GM19395 (cell line): ENCODE data around the gene RIMBP2.

Experiments used
- ATAC-seq: cut with Tn5 transposase; IDR thresholded peaks from one replicate; pipeline ENCODE4 v1.9.1; 2021; ENCODE audit warnings: mild to moderate bottlenecking, moderate library complexity; ENCODE audit not compliant: unreplicated experiment

The RIMBP2 gene

DNA sequence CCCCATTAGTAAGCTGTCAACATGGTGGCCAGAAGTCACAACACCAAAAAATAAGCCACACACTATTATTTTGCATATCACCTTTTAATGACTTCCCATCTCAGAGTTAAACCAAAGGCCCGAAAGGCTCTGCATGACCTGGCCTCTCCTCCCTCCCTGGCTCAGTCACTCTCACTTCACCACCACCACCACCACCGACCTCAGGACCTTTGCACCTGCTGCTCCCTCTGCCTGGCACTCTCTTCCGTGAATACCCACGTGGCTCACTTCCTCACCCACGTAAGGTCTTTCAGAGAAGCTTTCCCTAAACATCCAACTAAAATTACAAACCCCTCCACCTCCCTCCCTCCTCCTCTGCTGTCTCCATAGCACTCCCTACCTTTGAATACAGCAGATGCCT lies 134.3 kb downstream of the RIMBP2 start:
- ATAC-seq, result no peak

DNA sequence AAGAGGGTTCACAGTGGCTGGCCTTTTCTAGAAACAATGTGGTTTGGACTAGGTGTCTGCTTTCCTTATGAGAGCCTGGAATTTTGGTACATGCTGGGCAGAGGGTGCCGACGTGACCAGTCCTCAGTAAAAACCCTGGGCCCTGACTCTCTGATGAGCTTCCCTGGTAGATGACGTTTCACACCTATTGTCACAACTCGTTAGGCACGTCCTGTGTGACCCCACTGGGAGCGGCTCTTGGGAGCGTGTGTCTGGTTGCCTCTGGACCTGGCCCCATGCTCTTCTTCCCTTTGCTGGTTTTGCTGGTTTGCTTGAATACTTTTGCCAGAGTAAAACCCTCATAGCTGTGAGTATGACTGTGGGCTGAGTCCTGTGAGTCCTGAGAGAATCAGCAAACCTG lies 136.9 kb downstream of the RIMBP2 start:
- no peak for ATAC-seq

DNA sequence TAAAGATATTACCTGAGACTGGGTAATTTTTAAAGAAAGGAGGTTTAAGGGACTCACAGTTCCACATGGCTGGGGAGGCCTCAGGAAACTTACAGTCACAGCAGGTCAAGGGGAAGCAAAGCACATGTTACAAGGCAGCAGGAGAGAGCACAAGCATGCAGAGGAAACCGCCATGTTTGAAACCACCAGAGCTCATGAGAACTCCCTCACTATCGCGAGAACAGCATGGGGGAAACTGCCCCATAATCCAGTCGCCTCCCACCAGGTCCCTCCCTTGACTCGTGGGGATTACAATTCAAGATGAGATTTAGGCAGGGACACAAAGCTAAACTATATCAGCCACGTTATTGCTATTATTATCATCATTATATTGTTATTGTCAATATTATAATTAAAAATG lies 138.7 kb downstream of the RIMBP2 start:
- ATAC-seq, result no peak

DNA sequence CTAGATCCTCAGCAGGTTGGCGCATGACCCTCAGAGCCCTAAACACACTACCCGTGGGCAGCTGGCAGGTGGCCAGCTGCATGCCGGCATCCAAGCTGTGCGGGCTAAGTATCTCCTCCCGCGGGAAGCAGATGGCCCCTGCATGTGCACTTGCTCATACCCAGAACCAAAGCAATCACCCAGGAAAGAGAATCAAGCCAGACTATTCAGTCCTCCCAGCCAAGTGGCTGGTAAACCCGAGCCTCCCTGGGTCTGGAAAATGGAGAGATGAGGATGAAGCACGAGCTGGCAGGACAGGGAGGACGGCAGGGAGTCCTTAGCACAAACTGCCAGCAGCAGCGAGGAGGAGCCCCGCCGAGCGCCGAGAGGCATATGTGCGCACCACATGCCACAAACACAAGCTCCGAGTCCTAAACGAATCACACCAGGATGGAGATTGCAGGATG lies 139.7 kb downstream of the RIMBP2 start:
- no peak for ATAC-seq

DNA sequence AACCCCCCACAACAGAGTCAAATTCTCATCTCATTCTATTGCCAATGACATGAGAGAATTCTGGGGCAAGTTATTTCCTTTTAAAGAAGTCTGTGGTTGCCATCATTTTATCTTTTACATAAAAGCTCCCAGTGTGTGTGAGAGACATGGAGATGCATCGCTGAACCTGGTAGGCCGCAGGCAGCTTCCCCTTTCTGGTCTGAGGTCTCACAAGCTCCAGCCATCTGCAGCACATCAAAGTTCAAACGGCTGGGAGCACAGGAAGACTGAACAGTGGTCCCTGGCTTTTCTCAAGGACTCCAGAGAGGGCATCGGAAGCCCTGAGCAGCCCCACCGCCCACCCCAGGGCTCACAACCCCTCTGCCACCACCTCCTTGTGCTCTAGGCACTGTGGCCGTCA lies 141.7 kb downstream of the RIMBP2 start:
- no peak for ATAC-seq

DNA sequence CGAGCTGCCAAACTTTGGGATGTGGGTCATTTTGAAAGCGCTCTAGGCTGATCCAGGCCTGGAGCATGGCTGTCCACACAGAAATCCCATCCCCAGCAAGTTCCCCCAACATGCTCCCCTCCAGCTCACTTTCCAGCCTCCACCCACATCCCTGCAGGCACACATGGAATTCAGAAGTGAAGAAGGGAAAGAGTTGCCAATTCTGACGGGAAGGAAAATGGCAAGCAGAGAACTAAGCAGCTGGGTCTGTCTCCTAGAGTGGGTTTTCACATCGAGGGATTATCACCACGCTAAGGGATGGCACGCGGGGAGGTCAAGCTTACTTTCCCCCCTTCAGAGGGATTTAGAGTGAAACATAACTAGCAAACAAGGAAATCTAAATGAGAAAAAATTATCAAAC lies 142.3 kb downstream of the RIMBP2 start:
- ATAC-seq, result no peak

DNA sequence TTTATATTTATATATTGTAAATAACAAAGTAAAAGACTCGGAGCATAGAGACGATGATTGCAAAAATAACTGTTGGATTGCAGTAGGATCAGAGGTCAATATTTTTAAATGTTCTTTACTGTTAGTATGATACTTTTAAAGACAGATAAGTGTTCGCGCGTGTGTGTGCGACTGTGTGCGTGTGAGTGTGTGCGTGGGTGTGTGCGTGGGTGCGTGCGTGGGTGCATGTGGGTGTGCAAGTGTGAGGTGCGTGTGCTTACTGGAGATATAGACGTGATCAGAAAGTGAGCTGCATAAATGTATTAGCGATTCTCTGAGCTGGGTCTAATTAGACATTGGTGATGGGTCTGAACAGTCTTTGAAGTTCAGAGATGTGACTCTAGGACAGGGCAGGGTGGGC lies 142.9 kb downstream of the RIMBP2 start:
- ATAC-seq, result no peak

DNA sequence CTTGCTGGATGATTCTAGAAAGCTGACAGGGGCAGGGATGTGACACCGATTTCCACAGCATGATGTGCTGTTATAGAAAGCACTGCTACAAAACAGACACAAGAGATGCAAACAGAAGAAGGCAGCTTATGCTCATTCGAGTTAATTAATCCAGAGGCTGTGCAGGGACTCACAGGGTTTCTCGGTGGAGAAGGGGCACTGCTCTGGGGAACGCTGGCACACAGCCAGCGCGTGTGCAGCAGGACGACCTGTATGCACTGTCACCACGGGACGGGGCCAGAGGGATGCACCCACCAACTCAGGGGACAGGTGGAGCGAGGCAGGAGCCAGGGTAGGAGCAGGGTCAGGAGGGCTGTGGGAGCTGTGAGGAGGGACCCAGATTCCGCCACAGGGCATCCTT lies 143.5 kb downstream of the RIMBP2 start:
- no peak for ATAC-seq

DNA sequence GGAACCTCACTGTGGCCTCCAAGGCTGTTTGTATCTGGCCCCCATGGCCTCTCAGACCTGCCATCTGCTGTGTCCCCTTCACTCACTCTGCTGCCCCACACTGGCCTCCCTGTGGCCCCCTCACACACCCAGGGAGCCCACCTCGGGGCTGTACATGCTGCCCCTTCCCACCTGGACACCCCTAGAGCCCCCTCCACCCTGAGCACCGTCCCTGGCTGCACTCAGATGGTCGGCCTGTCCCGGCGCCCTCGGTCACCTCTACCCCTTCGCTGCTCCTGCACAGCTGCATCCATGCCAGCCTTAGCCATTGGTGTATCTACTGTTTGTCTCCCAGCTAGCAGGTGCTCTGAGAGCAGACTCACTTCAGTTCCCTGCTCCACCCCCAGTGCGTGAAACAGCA lies 144.4 kb downstream of the RIMBP2 start:
- ATAC-seq, result no peak

DNA sequence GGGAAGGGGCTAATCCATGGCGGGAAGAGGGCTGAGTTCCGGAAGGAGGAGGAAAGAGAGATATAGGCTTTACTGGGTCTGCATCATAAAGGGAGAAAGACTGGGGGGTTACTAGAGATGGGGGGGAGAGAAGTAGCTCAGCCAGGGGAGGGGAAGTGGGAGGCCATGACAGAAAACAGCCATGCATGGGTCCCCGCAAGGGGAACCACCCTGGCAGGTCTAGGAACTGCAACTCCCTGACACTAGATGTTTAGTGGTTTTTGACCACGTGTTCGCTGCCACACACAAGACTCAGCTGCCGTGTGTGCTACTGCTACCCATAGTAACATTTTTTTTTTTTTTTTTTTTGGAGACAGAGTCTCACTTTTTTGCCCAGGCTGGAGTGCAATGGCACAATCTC lies 145.0 kb downstream of the RIMBP2 start:
- ATAC-seq, result no peak

DNA sequence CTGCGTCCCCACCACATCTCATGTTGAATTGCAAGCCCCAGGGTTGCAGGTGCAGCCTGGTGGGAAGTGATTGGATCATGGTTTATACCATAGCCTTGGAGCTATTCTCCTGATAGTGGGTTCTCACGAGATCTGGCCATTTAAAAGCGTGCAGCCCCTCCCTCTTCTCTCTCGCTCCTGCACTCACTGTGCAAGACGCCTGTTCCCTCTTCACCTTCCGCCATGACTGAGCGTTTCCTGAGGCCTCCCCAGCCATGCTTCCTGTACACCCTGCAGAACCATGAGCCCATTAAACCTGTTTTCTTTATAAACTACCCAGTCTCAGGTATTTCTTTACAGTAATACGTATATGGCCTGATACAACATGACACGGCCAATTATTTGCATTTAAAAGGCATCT lies 146.6 kb downstream of the RIMBP2 start:
- ATAC-seq, result no peak

DNA sequence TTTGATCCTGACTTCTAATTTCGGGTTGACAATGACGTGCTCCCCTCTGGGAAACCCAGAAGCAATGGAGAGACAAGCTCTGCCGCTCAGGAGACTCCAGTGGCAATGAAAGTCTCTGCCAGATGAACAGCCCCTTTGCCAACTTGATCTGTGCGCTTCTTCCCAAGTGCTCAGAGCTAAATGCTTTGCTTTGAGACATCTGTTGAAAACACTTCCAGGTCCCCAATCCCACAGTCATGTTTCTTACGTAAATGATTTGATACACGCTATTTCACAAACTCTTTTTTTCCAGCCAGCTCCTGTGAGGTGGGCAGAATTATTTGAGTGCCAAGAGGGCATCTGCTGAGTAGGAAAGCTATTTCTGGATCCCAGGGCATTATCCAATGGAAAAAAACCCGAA lies 147.6 kb downstream of the RIMBP2 start:
- no peak for ATAC-seq

DNA sequence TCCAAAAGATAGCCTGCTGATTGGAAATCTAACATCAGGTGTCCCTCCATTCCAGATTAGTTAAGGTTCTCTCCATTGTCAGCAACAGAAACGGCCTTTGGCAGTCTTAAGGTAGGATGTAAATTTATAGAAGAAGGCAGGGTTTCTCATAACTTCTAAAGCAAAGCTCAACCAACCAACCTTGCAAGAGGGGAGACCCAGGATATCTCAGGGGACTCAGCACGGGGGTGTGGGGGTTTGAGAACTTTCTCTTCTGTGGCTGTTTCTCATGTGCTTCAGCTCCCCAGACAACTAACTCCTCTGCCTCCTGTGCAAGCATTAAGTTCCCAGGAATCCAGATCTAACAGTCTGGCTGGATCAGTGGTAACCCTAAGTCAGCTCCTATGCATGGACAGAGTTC lies 148.1 kb downstream of the RIMBP2 start:
- no peak for ATAC-seq

DNA sequence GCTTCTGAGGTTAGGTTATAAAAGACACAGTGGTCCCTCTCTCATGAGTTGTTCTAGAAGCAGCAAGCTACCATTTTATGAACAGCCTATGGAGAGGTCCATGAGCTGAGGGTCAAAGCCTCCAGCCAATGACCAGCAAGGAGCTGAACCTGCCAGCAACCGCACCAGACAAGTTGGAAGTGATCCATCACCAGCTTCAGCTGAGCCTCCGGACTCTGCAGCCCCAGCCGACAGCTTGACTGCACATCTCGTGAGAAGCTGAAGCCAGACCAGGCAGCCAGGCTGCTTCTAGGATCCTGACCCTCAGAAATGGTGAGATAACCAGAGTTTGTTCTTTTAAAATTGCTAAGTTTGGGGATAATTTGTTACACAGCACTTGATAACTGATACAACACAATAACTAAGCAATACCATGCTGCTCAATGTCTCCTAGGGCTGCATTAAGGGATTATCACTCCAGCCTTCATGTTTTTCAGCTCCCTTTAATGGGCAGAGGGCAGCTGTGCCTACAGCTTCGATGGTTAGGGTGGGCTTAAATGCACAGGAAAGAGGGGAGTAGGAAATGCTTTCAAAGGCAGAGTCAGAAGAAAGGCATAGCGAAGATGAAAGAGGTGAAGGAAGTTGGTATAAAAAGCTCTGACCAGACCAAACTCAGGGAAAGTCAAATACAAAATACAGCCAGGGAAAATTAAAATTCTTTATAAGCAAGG lies 149.5 kb downstream of the RIMBP2 start:
- no peak for ATAC-seq

DNA sequence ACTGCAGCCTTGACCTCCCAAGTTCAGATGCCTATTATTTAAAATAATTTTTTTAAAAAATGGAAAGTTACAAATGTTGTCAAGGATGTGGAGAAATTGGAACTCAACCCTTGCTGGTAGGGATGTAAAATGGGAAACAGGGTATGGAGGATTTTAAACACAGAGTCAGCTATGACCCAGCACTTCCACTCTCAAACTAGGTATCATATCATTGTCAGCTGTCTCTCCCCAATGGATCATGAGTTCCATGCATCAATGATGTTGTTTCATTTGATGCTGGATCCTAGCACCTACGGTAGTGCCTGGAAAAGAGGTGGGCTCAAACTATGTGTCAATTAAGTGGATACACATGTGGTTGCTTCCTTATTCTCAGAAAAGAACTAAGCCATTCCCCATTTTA lies 150.9 kb downstream of the RIMBP2 start:
- ATAC-seq, result no peak

DNA sequence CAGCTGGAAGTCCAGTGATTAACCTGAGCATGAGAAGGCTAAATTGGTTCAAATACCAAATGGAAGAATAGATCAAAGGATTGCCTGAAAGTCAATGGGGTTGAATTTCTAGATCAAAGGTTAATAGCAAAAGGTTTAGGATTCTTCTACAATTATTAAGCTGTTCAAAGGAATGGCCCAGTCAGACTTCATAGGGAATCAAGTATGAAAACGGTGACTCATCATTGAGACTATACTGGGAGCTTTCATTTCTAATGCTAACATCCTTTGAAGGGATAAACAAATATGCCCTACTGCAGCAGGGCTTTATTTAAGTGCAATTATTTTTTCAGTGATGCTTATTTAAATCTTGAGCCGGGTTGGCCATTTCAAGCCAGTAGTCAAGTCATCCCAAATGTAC lies 152.8 kb downstream of the RIMBP2 start:
- ATAC-seq, result no peak

DNA sequence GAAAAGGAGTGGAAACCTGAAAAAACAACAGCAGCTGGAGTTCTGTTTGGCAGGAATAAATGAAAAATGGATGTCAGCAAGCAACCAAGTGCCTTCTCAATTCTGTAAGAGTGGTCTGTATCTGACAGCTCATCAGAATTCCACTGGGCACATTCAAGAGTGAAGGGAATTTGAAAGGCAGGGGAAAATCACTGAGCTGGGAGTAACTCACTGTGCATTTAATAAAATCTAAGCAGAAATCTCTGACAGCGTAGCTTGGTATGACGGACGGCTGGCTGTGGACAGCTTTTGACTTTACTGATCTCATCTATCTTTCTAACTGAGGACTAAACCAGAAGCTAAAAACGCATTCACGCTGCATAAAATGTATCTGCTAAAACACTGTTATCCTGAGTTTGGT lies 153.4 kb downstream of the RIMBP2 start:
- no peak for ATAC-seq

DNA sequence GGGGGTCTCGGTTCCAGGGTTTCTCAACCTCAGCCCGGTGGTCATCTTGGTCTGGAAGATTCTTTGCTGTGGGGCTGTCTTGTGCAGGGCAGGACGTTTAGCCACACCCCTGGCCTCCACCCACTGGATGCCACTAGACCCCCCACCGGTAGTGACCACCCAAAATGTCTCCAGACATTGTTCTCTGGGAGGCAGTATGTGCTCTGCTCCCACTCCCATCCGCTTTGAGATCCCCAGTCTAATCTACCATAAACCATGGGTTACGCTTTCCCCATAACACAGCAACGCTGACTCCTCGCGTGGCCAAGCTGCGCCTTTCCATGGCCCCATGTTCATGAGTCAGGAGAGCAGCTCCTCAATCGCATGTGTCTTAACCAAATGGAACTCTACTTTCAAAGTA lies 155.8 kb downstream of the RIMBP2 start:
- ATAC-seq, result no peak

DNA sequence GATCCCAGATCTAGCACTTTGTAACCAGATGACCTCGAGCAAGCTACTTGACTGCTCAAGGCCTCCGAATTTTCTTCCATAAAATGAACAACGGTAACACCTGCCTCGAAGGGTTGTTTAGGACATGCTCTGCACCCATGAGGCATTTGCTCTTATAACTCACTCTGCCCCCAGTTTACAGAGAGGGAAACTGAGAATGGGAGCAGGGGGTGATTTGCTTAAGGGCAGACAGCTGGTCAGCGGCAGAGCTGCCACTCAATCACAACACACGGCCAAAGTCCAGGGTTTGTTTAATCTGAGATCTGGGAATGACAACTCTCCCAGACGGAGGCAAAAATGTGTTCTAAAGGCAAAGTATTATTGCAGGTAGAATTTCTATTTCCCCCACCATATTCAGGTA lies 156.3 kb downstream of the RIMBP2 start:
- ATAC-seq, result no peak

DNA sequence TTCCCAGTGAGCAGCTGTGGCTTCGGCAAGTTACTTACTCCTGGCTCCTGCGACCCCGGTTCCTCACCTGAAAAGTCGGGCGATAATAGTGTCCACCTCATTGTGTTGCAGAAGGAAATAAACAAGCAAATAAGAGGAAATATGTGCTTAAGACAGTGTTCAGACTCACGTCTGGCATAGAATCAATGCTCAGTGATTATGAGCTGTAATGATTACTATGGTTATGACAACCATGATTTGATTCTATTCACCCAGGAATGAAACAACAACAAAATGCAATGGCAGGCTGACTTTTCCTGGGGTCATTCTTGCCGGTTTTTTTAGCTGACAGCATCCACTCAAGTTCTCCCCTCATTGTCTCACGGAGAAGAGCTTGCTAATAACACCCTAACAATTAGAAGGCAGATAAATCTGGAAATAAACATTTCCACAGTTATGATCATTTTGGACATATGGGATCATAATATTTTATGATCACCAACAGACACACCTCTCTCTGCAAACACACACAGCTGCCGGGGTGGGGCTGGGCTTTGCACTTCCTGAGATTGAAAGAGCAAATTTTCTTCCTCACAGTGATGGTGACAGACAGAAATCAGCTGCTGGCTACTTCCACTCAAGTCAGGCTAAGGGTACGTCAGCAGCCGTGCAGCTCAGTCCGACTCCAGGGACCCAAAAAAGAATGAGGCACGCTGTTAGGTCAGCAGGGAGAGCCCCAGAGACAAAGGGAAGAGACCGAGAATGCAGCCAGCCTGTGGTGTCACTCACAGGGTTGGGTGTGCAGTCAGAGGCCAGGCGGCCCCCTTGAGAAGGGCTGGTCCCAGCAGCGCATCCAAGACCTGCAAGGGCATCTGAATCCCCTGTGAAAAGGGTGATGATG lies 158.0 kb downstream of the RIMBP2 start:
- ATAC-seq, result no peak

DNA sequence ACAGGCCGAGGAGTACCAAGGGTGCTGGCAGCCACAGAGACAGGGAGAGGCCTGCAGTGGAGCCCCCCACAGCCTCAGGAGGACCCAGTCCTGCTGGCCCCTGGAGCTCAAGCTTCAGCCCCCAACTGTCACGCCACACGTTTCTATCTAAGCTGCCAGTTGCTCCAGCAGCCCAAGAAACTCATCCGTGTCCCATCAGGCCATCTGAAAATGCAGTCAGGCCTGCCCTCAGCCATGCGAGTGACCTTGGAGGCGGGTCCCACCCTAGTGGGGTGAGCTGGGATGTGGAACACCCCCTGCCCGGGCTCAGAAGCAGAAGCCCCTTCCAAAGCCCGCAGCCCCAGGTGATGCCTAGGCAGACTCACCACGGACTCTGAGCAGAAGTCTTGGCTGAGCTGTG lies 158.9 kb downstream of the RIMBP2 start:
- ATAC-seq, result no peak

DNA sequence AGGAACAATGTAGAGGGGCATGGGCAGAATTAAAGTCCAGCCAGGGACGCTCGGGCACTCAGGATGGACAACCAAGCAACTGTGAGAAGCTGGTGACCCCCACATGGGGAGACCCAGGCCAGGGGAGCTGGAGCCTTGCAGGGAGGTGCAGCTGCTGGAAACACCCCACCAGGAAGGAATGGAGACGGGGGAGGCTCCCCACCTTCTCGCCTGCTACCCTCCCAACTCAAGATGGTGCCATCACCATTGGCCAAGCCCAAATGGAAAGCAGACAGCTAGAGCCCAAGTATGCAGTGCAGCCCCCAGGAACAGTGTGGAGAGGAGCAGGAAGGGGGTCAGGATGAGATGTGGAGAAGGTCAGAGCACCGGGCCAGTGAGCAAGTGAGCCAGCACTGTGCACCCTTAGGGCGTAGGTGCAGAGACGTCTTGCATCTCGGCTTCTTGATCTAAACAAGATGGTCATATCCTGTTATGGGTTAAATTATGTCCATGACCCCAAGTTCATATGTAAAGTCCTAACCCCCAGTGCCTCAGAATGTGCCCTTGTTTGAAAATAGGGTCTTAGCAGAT lies 159.5 kb downstream of the RIMBP2 start:
- ATAC-seq, result no peak
